CD4-positive, alpha-beta T cell treated with Interleukin-4 for 1 hour (primary cell): ENCODE results near the gene MORC1.

Source experiments
- DNase-seq, 2 donors: peaks; one replicate each; pipeline ENCODE4 v3.0.0-alpha.2; 2020 to 2022

MORC1 gene

GRCh38 chr3:109026821-109027220 lies 91.1 kb downstream of the MORC1 start:
- no peak for DNase-seq

- no peak for DNase-seq
Measured at GRCh38 chr3:109025896-109026295, 92.0 kb downstream of the MORC1 start.

- DNase-seq = peak; percentile 23 to 42
Measured at GRCh38 chr3:109023656-109024254, 94.2 kb downstream of the MORC1 start.

DNA sequence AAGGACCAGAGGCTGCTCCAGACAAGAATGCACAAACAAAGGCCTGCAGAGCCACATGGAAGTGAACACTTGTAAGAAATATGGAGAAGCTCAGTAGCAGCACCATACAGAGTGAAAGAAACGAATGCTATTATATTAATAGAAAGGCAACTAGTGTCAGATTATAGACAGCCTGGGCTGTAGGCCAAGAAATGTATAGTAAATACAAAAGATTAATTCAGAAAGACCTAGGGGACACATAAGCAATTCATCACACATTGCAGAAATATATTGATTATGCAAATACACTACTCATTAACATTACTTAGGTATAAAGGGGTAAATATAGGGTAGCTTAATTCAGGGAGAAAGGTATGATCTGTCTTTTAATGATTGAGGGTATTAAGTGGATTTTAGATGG lies 94.8 kb downstream of the MORC1 start:
- no peak for DNase-seq

GRCh38 chr3:109021556-109021955 lies 96.4 kb downstream of the MORC1 start:
- no peak for DNase-seq

- DNase-seq = no peak
Measured at GRCh38 chr3:109018828-109019227, 99.1 kb downstream of the MORC1 start.

- DNase-seq = no peak
Measured at GRCh38 chr3:109005443-109005842, 112.5 kb downstream of the MORC1 start.

- DNase-seq = no peak
Measured at GRCh38 chr3:108998436-108998835, 119.5 kb downstream of the MORC1 start.

DNA sequence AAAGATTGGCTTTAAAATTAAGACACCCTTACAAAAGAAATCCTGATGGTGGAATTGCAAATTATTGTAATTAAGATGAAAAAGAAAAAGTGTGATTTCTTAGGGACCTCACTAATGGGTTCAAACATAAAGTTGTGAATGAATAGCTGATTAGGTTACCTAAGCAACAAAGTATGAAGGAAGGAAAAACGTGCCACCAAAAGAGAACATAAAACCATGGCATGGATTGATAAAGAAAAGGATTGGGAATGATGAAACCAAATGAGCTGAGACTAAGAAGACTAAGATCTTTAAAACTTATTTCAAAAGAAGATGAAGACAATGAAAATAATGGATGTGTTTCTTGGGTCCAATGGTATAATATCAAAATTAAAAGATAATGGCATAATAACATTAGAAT lies 132.1 kb downstream of the MORC1 start:
- DNase-seq = no peak

- DNase-seq = no peak
Measured at GRCh38 chr3:108983051-108983450, 134.9 kb downstream of the MORC1 start.

GRCh38 chr3:108976058-108976457 lies 141.9 kb downstream of the MORC1 start:
- DNase-seq = no peak

DNA sequence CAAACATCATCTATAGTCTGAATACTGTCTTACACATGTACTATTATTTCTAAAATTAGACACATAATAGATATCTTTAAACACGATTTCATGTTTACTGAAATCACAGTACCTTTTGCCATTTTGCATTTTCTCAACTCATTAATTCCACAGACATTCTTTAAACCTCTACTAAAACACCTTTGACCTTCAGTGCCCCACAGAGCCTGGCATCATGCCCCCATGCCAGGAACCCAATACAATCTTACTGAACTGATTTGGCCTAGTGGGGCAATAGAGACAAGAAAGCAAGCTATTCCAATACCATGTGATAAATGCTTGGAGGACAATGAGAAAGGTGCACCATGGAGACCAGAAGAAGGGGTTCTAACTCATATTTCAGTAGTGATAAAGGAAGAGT lies 144.9 kb downstream of the MORC1 start:
- DNase-seq = no peak

GRCh38 chr3:108972482-108972881 lies 145.5 kb downstream of the MORC1 start:
- no peak for DNase-seq

DNA sequence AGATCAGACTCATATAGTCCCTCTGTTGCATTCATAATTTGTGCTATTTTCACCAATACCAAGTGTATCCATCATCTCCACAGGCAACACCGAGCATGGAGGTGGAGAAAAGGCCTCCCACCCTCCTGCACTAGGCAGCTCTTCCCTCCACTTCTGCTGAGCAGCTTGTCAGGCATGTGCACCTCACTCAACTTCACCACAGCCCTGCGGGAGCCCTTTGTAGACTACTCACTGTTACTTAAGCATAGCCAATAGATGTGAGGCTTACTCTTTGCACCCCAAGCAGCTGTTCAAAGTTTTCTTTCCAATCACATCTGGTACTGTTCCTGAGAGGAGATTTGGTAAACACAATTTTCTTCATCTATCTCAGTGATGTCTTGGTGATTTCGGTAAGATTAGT lies 147.4 kb downstream of the MORC1 start:
- no peak for DNase-seq

- DNase-seq = no peak
Measured at GRCh38 chr3:108966773-108967172, 151.2 kb downstream of the MORC1 start.

- DNase-seq = no peak
Measured at GRCh38 chr3:108959017-108959416, 158.9 kb downstream of the MORC1 start.

GRCh38 chr3:108953700-108954099 lies 164.2 kb downstream of the MORC1 start, which contains the start of gene GUCA1C:
GUCA1C (minus strand) TSS chr3:108953879; CDS start chr3:108953762, 117 bp downstream.
- no peak for DNase-seq

- DNase-seq = no peak
Measured at GRCh38 chr3:108953210-108953609, 164.7 kb downstream of the MORC1 start.

DNA sequence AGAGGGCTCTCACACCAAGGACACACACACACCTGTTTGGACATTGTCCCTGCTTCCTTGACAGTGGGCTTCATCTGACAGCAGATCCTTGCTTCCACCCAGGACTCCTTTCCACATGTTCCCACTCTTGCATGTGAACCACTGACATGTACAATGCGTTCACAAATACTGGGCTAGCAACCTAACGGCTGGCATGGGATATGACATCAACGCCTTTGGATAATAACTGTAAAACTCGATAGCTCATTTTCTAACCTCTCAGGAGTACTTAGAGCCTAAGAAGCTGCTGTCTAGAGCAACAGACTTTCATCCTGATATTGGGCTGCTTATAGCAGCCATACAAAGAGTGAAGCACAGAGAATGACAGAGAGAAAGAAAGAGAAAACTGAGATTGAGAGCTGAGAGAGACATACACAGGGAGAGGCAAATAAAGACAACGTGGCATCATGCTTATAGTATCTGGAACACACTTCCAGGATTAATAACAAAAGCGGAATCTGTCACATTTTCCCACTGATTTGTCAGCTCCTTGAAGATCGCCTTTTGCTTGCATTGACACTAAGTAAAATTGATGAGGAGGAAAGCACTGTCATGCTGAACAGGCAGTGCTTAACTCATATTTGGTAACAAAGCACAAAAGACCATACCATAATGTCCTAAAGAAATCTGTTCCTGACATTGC lies 166.0 kb downstream of the MORC1 start:
- no peak for DNase-seq

- no peak for DNase-seq
Measured at GRCh38 chr3:108947855-108948254, 170.1 kb downstream of the MORC1 start.

GRCh38 chr3:108946292-108947285 lies 171.3 kb downstream of the MORC1 start:
- no peak for DNase-seq

GRCh38 chr3:108940568-108941263 lies 177.2 kb downstream of the MORC1 start:
- no peak for DNase-seq

- DNase-seq = no peak
Measured at GRCh38 chr3:108940166-108940565, 177.8 kb downstream of the MORC1 start.
